HCT116 (cell line): ENCODE results near the gene MEAF6. TPM values are rescaled to one million over a fixed set of nuclear protein-coding genes. Genes with fewer than 3 reads are reported as not detected.

Experiments used
- ATAC-seq: fragments of 200-7000 bp; cut with Tn5 transposase; 2 replicates; pipeline ENCODE4 v1.9.1; 2020; ENCODE audit warnings: mild to moderate bottlenecking, moderate library complexity
- BruUV-seq: library from RNA; stranded (reverse); fragments of 400-500 nt; replicated peaks from 2 replicates; lab custom pipeline; 2021; lab: Mats Ljungman, UMichigan
- CTCF ChIA-PET: fragments of 300-600 bp; sonication (Branson Sonifier 250); formaldehyde crosslinking; loops from one replicate; lab custom pipeline; 2021; ENCODE audit warnings: antibody characterized with exemption; lab: Charles Lee
- POLR2A ChIA-PET: fragments of 300-600, 350-600 bp; sonication (Branson Sonifier 250); formaldehyde crosslinking; loops from one replicate; lab custom pipeline; 2021; ENCODE audit warnings: antibody characterized with exemption; lab: Charles Lee
- RAD21 ChIA-PET, 2 experiments: fragments of 300-600 bp; sonication (Branson Sonifier 250); formaldehyde crosslinking; loops; one replicate each; lab custom pipeline; 2023; ENCODE audit warnings: low total read pairs in 2 of 2; ENCODE audit not compliant: uncharacterized antibody in 2 of 2, unreplicated experiment in 2 of 2, low non-redundant PET in 1 of 2; lab: Charles Lee
- DNase-seq: peaks from one replicate; pipeline ENCODE4 v3.0.0-alpha.2; 2010; ENCODE audit warnings: low read depth, low spot score
- H2AFZ ChIP-seq: fragments of 200-600 bp; shearing (Covaris generic), sonication (generic); 2 replicates; pipeline ENCODE4 v1.6.1; 2017; ENCODE audit warnings: low read depth, mixed run types, mixed read lengths, antibody characterized with exemption, low read length; ENCODE audit not compliant: poor library complexity, severe bottlenecking
- H3K27ac ChIP-seq: 2 replicates; pipeline ENCODE4 v1.5.1; 2012; ENCODE audit warnings: low read depth, low read length
- H3K27me3 ChIP-seq: fragments of 200-600 bp; sonication (generic); 2 replicates; pipeline ENCODE4 v1.6.1; 2016; ENCODE audit warnings: mixed run types, low read length, mixed read lengths; ENCODE audit not compliant: insufficient read depth
- H3K36me3 ChIP-seq, 2 experiments: fragments of 200-500 bp in 1 of 2; fragments of 200-600 bp in 1 of 2; sonication (Bioruptor generic) in 1 of 2; sonication (generic) in 1 of 2; 2 replicates each; pipeline versions ENCODE4 v1.5.1 to v1.6.1; 2014 to 2016; ENCODE audit warnings: low read length in 2 of 2, inconsistent platforms in 1 of 2, mixed read lengths in 1 of 2, mixed run types in 1 of 2; ENCODE audit not compliant: insufficient read depth in 2 of 2, control insufficient read depth in 1 of 2
- H3K4me1 ChIP-seq, 2 experiments: fragments of 200-600 bp in 1 of 2; sonication (generic) in 1 of 2; 2 replicates each; pipeline versions ENCODE4 v1.5.1 to v1.6.1; 2012 to 2017; ENCODE audit warnings: low read length in 2 of 2, inconsistent platforms in 1 of 2, mild to moderate bottlenecking in 1 of 2, mixed read lengths in 1 of 2, mixed run types in 1 of 2, moderate library complexity in 1 of 2; ENCODE audit not compliant: insufficient read depth in 2 of 2, control insufficient read depth in 1 of 2
- H3K4me2 ChIP-seq: fragments of 200-600 bp; sonication (generic); 2 replicates; pipeline ENCODE4 v1.6.1; 2017; ENCODE audit warnings: mixed run types, low read length, mixed read lengths
- H3K4me3 ChIP-seq, 2 experiments: fragments of 200-600 bp in 1 of 2; sonication (generic) in 1 of 2; replicated peaks in 1 of 2; 2 replicates each; pipeline ENCODE4 v1.5.1; 2011 to 2016; ENCODE audit warnings: low read length in 2 of 2, control low read depth in 1 of 2, low read depth in 1 of 2, mild to moderate bottlenecking in 1 of 2, mixed read lengths in 1 of 2, mixed run types in 1 of 2
- H3K79me2 ChIP-seq: fragments of 200-600 bp; sonication (generic); 2 replicates; pipeline ENCODE4 v1.6.1; 2017; ENCODE audit warnings: mild to moderate bottlenecking, mixed run types, low read length, moderate library complexity, mixed read lengths; ENCODE audit not compliant: insufficient read depth
- H3K9ac ChIP-seq: fragments of 200-600 bp; sonication (generic); 2 replicates; pipeline ENCODE4 v1.6.1; 2016; ENCODE audit warnings: low read length, mixed read lengths
- H3K9me2 ChIP-seq: fragments of 200-600 bp; sonication (generic), shearing (Covaris generic); 2 replicates; pipeline ENCODE4 v1.6.1; 2017; ENCODE audit warnings: mixed run types, mild to moderate bottlenecking, moderate library complexity; ENCODE audit not compliant: insufficient read depth
- H3K9me3 ChIP-seq, 2 experiments: fragments of 200-500 bp in 1 of 2; fragments of 200-600 bp in 1 of 2; sonication (Bioruptor generic) in 1 of 2; sonication (generic) in 1 of 2; 2 replicates each; pipeline ENCODE4 v1.6.1; 2014 to 2017; ENCODE audit warnings: low read length in 2 of 2, mixed read lengths in 2 of 2, inconsistent platforms in 1 of 2, low read depth in 1 of 2, mild to moderate bottlenecking in 1 of 2, mixed run types in 1 of 2, moderate library complexity in 1 of 2; ENCODE audit not compliant: control insufficient read depth in 1 of 2, insufficient read depth in 1 of 2
- H4K20me1 ChIP-seq: fragments of 200-600 bp; sonication (generic), shearing (Covaris generic); 2 replicates; pipeline ENCODE4 v1.6.1; 2017; ENCODE audit warnings: mixed run types, mild to moderate bottlenecking, moderate library complexity; ENCODE audit not compliant: insufficient read depth
- POLR2A ChIP-seq: IDR thresholded peaks from 2 replicates; pipeline ENCODE4 v1.7.0; 2011; ENCODE audit warnings: borderline replicate concordance; ENCODE audit not compliant: insufficient read depth, insufficient read length; ENCODE audit errors: extremely low read depth
- POLR2AphosphoS5 ChIP-seq: IDR thresholded peaks from 2 replicates; pipeline ENCODE4 v1.6.1; 2011; ENCODE audit warnings: mild to moderate bottlenecking, low read depth, low read length, moderate library complexity
- SP1 ChIP-seq: IDR thresholded peaks from 2 replicates; pipeline ENCODE4 v1.6.1; 2012; ENCODE audit warnings: low read depth
- SRF ChIP-seq: IDR thresholded peaks from 2 replicates; pipeline ENCODE4 v1.6.1; 2012; ENCODE audit warnings: low read depth
- YY1 ChIP-seq: IDR thresholded peaks from 2 replicates; pipeline ENCODE4 v1.6.1; 2011; ENCODE audit warnings: low read length, low read depth, moderate library complexity, mild to moderate bottlenecking; ENCODE audit not compliant: insufficient replicate concordance; ENCODE audit errors: extremely low read depth
- ZFX ChIP-seq: fragments of 450-650 bp; IDR thresholded peaks from 2 replicates; pipeline ENCODE4 v1.6.1; 2017
- intact Hi-C: fragments of 100-400 bp; cut with micrococcal nuclease; formaldehyde crosslinking; loops from 2 replicates; pipeline ENCODE4 v1.10.0; 2022
- microRNA-seq: library from miRNA; unstranded; fragments of <30 nt; microRNA quantifications from one replicate; pipeline ENCODE4, GENCODE V29; 2016; ENCODE audit warnings: borderline number of aligned reads
- total RNA-seq: library from RNA; stranded (reverse); gene quantifications from one replicate; pipeline ENCODE4 v1.2.1, GENCODE V29; 2021; ENCODE audit not compliant: unreplicated experiment

MEAF6 gene
- total RNA-seq, 1 experiment from 2014 or later, result 50.3 TPM

- intact Hi-C loops, result no loop called here
- no peaks in the 10 kb centered on the region for H3K9me2 ChIP-seq
- H3K36me3 ChIP-seq, result no peaks in the 10 kb centered on the region
- no peak overlapping the region for H2AFZ ChIP-seq
- no peak overlapping the region for H3K27ac ChIP-seq
- TF ChIP-seq ZFX (no peak), YY1 (no peak), SP1 (no peak), POLR2AphosphoS5 (no peak), SRF (no peak), POLR2A (no peak)
- RAD21 ChIA-PET, result no interaction called here
- POLR2A ChIA-PET, result no interaction called here
- H3K4me2 ChIP-seq, result no peak overlapping the region
- H3K9ac ChIP-seq, result no peak overlapping the region
- H3K79me2 ChIP-seq, result no peaks in the 10 kb centered on the region
- H3K4me3 ChIP-seq, result no peak overlapping the region
- no peaks in the 10 kb centered on the region for H4K20me1 ChIP-seq
- no peaks in the 10 kb centered on the region for H3K4me1 ChIP-seq
- no peak for DNase-seq
- H3K27me3 ChIP-seq, result peaks cover 6% of the 10 kb centered on the region; the same call in 1 of the 2 replicates
- H3K9me3 ChIP-seq, result no peaks in the 10 kb centered on the region
- BruUV-seq, result no TSS peak
- no peak for ATAC-seq
- CTCF ChIA-PET, result no interaction called here
Measured at GRCh38 chr1:37442644-37443043, 71.9 kb downstream of the MEAF6 start.

Small RNA genes lying within 50 kb of the gene (microRNA-seq; reads per million reads assigned to microRNA genes)
- 2.8 reads per million for gene MIR5581
- not detected for gene MIR6732

Other genes starting within 250 kb of the MEAF6 start
- gene ZC3H12A, start 40.2 kb downstream of the MEAF6 start, total RNA-seq, result 10.6 TPM
- gene SNIP1, start 39.5 kb upstream of the MEAF6 start, total RNA-seq, result 18.8 TPM
- gene DNALI1, start 42.2 kb upstream of the MEAF6 start, total RNA-seq, result 0.64 TPM
- 79.2 TPM for gene GNL2, start 81.2 kb upstream of the MEAF6 start, total RNA-seq
- 0.15 TPM for gene RSPO1, start 120.1 kb upstream of the MEAF6 start, total RNA-seq
- 51.7 TPM for gene CDCA8, start 177.8 kb upstream of the MEAF6 start, total RNA-seq